Activated CD4-positive, CD25-positive, alpha-beta regulatory T cell treated with anti-CD3 and anti-CD28 coated beads, Interleukin-2, amount 50 U/mL, for 72 hours (primary cell): ENCODE data around the gene PPP4C.

Experiments
- DNase-seq: peaks from one replicate; pipeline ENCODE4 v3.0.0; 2021

PPP4C gene

DNA sequence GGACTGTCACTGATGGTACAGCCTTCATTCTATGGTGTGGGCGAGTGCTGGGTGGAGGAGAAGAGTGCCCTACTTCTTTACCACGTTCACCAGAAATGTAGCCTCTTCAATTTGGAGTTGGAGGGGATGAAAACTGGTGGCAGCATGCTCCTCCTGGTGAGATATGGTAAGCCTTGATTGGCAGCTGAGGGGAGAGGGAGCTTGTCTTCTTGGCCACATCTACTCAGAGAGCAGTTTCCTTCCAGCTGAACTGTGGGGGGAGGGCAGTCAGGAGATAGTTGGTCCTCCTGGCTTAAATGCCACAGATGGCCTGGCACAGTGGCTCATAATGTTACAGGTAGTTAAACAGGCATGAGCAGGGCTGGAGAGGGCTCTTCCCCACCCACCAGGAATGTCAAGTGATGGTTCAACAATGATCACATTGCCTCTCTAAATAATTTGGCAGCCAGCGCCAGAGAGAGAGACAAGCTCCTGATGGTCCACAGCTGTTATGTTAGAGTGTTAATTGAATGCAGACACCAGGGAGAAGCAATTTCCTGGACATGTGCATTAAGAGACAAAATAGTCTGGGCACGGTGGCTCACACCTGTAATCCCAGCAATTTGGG lies 56.2 kb downstream of the PPP4C start:
- no peak for DNase-seq

DNA sequence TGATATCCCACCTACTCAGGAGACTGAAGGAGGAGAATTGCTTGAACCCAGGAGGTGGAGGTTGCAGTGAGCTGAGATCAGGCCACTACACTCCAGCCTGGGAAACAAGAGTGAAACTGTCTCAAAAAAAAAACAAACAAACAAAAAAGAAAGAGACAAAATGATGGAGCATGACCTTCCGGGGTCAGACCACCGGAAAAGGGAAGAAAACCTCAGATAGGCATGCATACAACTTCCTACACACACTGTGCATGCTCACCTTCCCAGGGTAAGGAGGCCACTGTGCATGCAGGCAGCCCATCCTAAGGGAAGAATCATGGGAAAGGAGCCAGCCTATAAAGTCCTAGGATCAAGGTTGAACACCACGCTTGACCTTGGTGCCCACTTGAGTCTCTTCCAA lies 56.8 kb downstream of the PPP4C start:
- DNase-seq: no peak
